SK-N-MC (cell line): ENCODE data around the gene CXorf49B.
"Not testable (repeated sequence)": the region's sequence is repeated elsewhere in the genome, so short reads cannot be mapped to it uniquely, and the experiment has no call there.

ENCODE experiments used
- EZH2 ChIP-seq: fragments of 200-600 bp; sonication (generic); IDR thresholded peaks from one replicate; pipeline ENCODE4 v1.6.1; 2017; ENCODE audit warnings: antibody characterized with exemption
- FOXP2 ChIP-seq: optimal IDR thresholded peaks from 2 replicates; pipeline ENCODE3; 2011; ENCODE audit warnings: mild to moderate bottlenecking, moderate library complexity; ENCODE audit not compliant: insufficient read depth; ENCODE audit errors: extremely low read length, control extremely low read depth
- POLR2AphosphoS5 ChIP-seq: IDR thresholded peaks from 2 replicates; pipeline ENCODE4 v1.6.1; 2012; ENCODE audit warnings: mild to moderate bottlenecking, low read depth, low read length, borderline replicate concordance

GRCh38 chrX:71714064-71714463, 49.1 kb upstream of the CXorf49B start:
- not testable (repeated sequence) for TF ChIP-seq POLR2AphosphoS5, EZH2, FOXP2
